ENCODE measurements around the gene DMXL2.
"Not testable (repeated sequence)": the region's sequence is repeated elsewhere in the genome, so short reads cannot be mapped to it uniquely, and the experiment has no call there.

DMXL2 gene

DNA sequence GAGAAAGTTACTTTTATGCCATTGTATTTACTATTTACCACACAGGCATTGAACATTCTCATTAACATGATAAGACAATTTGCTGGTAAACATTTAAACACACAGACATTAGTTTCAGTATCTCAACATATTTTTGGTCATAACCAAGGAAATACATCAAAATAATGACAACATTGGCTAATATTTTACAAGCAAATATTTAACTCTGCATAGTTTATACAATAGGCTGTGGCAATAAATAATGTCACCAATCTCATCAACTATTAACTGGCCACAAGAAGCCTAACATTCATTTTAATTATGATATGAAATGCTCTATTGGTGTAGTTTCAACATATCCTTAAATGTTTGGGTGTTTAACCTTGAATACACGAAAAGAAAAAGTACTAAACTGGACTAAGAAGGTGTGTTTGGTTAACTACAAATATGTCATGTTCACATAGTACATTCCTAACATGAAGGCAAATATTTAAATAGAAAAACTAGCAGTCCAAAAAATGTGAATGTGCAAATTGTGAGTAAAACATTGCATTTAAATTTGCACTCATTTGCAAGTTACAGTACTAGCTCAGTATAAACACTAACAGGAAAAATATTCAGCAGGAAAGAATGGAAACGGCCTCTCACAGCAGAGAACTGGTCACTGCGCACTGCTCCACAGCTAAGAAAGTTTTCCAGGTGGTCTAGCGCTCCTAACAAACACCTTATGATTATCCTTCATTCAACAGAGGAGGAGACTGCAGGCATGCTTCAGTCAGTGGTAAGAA is 174.5 kb downstream of the DMXL2 start:
- no peaks in the 10 kb centered on the region for H3K4me1 ChIP-seq
- peaks cover 29 to 38% (median 34%) of the 10 kb centered on the region in 3 donors for H3K36me3 ChIP-seq
- DNase-seq, result no peak
- no peaks in the 10 kb centered on the region for H3K9me3 ChIP-seq
- no peak overlapping the region for H3K27ac ChIP-seq
- no peak overlapping the region for H3K4me3 ChIP-seq
- H3K27me3 ChIP-seq, result no peaks in the 10 kb centered on the region
- intact Hi-C loops (cut with DNase I; ENCODE audit: low total_unique reads), result no loop called here
- TF ChIP-seq, protein P1, sequence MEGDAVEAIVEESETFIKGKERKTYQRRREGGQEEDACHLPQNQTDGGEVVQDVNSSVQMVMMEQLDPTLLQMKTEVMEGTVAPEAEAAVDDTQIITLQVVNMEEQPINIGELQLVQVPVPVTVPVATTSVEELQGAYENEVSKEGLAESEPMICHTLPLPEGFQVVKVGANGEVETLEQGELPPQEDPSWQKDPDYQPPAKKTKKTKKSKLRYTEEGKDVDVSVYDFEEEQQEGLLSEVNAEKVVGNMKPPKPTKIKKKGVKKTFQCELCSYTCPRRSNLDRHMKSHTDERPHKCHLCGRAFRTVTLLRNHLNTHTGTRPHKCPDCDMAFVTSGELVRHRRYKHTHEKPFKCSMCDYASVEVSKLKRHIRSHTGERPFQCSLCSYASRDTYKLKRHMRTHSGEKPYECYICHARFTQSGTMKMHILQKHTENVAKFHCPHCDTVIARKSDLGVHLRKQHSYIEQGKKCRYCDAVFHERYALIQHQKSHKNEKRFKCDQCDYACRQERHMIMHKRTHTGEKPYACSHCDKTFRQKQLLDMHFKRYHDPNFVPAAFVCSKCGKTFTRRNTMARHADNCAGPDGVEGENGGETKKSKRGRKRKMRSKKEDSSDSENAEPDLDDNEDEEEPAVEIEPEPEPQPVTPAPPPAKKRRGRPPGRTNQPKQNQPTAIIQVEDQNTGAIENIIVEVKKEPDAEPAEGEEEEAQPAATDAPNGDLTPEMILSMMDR (IDR thresholded peaks at IDR 0.05), result no peak

DNA sequence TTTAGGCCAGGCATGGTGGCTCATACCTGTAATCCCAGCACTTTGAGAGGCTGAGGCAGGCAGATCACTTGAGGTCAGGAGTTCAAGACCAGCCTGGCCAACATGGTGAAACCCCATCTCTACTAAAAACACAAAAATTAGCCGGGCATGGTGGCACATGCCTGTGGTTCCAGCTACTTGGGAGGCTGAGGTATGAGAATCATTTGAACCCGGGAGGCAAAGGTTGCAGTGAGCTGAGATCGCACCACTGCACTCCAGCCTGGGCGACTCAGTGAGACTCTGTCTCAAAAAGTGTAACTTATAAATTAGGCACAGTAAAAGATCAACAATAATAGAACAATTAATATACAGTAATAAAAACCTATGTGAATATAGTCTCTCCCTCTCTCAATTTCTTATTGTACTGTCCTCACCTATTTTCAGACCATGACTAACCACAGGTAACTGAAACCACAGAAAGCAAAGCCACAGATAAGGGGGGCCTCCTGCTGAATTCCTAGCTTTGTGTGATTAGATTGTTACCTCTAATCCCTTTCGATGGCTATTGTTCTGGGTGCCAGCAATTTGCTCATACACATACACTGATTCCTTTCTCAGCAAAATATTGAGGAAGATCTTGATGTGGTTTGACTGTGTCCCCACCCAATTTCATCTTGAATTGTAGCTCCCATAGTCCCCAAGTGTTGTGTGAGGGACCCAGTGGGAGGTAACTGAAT is 176.4 kb downstream of the DMXL2 start:
- peaks cover 29 to 38% (median 34%) of the 10 kb centered on the region in 3 donors for H3K36me3 ChIP-seq
- H3K9me3 ChIP-seq; H3K27me3 ChIP-seq; DNase-seq; intact Hi-C loops (cut with DNase I; ENCODE audit: low total_unique reads); H3K27ac ChIP-seq; H3K4me1 ChIP-seq; H3K4me3 ChIP-seq: not testable (repeated sequence)

DNA sequence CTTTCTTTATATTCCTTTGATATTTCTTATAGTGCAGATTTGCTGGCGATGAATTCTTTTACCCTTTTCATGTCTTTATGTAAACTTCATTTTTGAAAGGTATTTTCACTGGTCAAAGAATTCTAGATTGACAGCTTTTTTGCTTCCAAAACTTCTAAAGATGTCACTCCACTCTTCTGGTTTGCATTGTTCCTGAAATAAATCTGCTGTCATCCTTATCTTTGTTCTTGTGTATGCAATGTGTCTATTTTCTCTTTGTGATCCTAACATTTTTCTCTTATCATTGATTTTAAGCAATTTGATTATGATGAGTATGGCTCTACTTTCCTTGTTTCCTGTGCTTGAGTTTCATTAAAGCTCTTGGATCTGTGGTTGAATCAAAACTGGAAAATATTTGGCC is 177.8 kb downstream of the DMXL2 start:
- intact Hi-C loops (cut with DNase I; ENCODE audit: low total_unique reads), result no loop called here
- no peak overlapping the region for H3K4me3 ChIP-seq
- no peaks in the 10 kb centered on the region for H3K9me3 ChIP-seq
- TF ChIP-seq, protein P1 (IDR thresholded peaks at IDR 0.05), result no peak
- no peaks in the 10 kb centered on the region for H3K4me1 ChIP-seq
- no peaks in the 10 kb centered on the region for H3K27me3 ChIP-seq
- peaks cover 24 to 31% (median 26%) of the 10 kb centered on the region in 3 donors for H3K36me3 ChIP-seq
- DNase-seq, result no peak
- H3K27ac ChIP-seq, result no peak overlapping the region

DNA sequence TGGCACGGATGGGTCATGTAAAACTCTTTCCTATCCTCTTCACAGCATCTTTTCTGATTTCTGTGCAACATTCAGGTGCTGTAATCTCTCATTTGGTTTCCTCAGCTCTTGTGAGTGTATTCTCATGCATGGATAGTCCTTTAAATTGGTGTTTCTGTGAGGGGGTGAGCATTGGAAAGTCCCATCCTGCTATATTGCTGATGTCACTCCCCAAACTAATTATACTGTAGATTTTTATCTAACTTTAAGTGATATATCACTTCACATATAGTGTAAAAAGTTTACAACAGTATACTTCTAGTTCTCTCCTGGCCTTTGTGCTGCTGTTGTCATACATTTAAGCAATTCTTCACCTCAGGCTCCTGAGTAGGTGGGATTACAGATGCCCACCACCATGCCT is 178.5 kb downstream of the DMXL2 start:
- no peak for DNase-seq
- intact Hi-C loops (cut with DNase I; ENCODE audit: low total_unique reads), result no loop called here
- H3K9me3 ChIP-seq, result no peaks in the 10 kb centered on the region
- no peaks in the 10 kb centered on the region for H3K27me3 ChIP-seq
- H3K4me3 ChIP-seq, result no peak overlapping the region
- H3K27ac ChIP-seq, result no peak overlapping the region
- H3K4me1 ChIP-seq, result no peaks in the 10 kb centered on the region
- TF ChIP-seq, protein P1 (IDR thresholded peaks at IDR 0.05), result no peak
- H3K36me3 ChIP-seq, result peaks cover 17 to 24% (median 19%) of the 10 kb centered on the region in 3 donors

DNA sequence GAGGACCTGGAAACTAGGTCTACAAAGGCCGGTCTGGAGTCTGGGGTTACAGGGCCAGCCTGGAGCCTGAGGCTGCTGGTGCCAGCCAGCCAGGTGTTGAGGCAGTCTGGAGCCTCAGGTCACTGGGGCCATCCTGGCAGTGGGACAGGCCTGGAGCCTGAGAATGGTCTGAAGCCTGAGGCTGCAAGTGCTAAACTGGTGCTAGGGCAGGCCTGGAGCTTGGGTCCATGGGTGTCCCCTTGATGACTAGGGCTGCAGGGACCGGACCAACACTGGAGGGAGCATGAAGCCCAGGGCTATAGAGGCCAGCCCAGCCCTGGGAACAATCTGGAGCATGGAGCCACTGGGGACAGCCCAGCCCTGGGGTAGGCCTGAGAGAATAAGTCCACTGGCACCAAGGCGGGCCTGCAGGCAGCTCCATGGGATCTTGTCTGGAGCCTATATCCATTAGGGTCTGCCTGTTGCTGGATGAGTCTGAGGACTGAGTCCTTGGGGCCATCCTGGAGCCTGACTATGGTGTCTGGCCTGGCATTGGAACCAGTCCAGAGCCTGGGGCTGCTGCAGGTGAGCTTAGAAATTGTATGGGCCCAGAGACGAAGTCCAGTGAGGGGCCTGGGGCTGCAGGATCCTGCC is 179.2 kb downstream of the DMXL2 start:
- Histone ChIP-seq H3K27ac (no peak overlapping the region), H3K36me3 (peaks cover 10 to 19% (median 14%) of the 10 kb centered on the region in 3 donors), H3K4me1 (no peaks in the 10 kb centered on the region), H3K27me3 (no peaks in the 10 kb centered on the region), H3K9me3 (no peaks in the 10 kb centered on the region), H3K4me3 (no peak overlapping the region)
- intact Hi-C loops (cut with DNase I; ENCODE audit: low total_unique reads), result no loop called here
- no peak for DNase-seq
- TF ChIP-seq, protein P1 (IDR thresholded peaks at IDR 0.05), result no peak

DNA sequence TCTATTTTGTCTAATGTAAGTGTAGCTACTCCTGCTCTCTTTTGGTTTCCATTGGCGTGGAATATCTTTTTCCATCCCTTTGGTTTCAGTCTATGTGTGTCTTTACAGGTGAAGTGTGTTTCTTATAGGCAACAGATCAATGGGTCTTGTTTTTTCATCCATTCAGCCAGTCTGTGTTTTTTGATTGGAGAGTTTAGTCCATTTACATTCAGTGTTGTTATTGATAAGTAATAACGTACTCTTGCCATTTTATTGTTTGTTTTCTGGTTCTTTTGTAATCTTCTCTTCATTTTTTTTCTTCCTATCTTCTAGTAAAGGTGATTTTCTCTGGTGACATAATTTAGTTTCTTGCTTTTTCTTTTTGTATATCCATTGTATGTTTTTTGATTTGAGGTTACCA is 184.0 kb downstream of the DMXL2 start:
- no peak overlapping the region for H3K27ac ChIP-seq
- H3K4me1 ChIP-seq, result no peaks in the 10 kb centered on the region
- TF ChIP-seq, protein P1 (IDR thresholded peaks at IDR 0.05), result no peak
- H3K9me3 ChIP-seq, result no peaks in the 10 kb centered on the region
- DNase-seq, result no peak
- H3K36me3 ChIP-seq, result peaks cover 0 to 13% (median 0%) of the 10 kb centered on the region in 3 donors
- no peaks in the 10 kb centered on the region for H3K27me3 ChIP-seq
- intact Hi-C loops (cut with DNase I; ENCODE audit: low total_unique reads), result no loop called here
- H3K4me3 ChIP-seq, result no peak overlapping the region
